ENCODE measurements around the gene FBXL7. TPM values are rescaled to one million over a fixed set of nuclear protein-coding genes. Genes with fewer than 3 reads are reported as not detected.

Gene FBXL7
- polyA plus RNA-seq, 1 donor (not counting 4 experiments of a cell fraction or from before 2014, with no cell fraction given) = 0.22 TPM

DNA sequence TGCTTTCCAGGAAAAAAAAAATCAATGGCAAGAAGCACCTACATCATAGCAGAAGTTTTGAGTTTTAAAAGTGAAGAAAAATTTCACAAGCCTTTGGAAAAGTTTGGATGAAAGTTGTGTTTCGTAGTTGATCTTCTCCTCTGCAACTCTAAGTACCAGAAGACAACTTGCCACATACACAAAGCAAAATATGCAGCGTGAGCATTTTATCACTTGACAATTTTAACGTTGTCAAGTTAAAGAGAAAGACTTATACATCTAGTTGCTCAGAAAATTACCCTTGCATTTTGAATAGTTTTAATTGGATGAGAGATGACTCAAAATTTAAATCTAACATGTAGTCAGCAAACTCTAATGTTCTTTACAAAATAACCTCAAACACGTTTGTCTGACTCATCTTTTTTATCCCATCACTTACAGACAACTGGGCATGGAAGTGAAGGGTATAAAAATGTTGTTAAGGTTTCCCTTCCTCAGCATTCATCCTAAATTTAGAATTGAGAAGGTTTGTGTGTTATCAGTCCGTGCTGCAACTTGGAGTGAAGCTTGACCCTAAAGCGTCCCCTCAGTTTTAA is 466.2 kb downstream of the FBXL7 start:
- no peak for DNase-seq (ENCODE audit: low read depth, low spot score)

DNA sequence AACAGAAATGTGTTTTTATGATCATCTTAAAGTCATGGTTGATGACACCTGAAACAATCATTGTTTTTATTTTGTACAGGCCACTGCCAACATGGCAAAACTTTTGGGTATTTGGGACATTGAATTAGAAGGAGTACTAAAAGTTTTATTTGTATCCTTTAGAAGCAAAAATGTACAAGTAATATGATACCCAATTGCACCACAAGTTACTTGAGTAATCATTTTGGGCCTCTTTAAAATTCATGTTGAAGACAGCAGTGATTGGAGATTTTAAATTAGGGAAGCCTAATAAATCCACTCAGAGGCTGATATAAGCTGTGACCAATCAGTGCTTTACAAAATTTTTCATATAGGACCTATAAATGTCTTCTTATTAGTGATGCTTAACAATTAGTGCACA is 466.7 kb downstream of the FBXL7 start:
- H2AFZ ChIP-seq (ENCODE audit: control insufficient read depth, low read length) = no peak overlapping the region
- no peak overlapping the region for H3K9ac ChIP-seq (ENCODE audit: control insufficient read depth, extremely low read depth, insufficient read depth, low read length)
- no peaks in the 10 kb centered on the region for H3K79me2 ChIP-seq (ENCODE audit: control insufficient read depth, insufficient read depth, low read length)
- H3K9me3 ChIP-seq (ENCODE audit: control insufficient read depth, low read depth, low read length) = no peaks in the 10 kb centered on the region
- dilution Hi-C loops (cut with MboI; ENCODE audit: extremely low pct_ligation_motif_present, low sequenced_read_pairs) = no loop called here
- H3K9me1 ChIP-seq (ENCODE audit: control insufficient read depth, extremely low read depth, insufficient read depth, low read length) = no peaks in the 10 kb centered on the region
- H3K4me1 ChIP-seq (ENCODE audit: control insufficient read depth, extremely low read depth, insufficient read depth, low read length) = no peaks in the 10 kb centered on the region
- no peak overlapping the region for H3K4me3 ChIP-seq (ENCODE audit: control insufficient read depth in 2 of 3, extremely low read depth in 1 of 3, insufficient read depth in 2 of 3, low read depth in 1 of 3, low read length in 3 of 3)
- DNase-seq (ENCODE audit: low read depth, low spot score) (no peak), FAIRE-seq (no peak)
- no peak overlapping the region for H3K4me2 ChIP-seq (ENCODE audit: control insufficient read depth, extremely low read depth, insufficient read depth, low read depth, low read length)
- no peak overlapping the region for H3K27ac ChIP-seq (ENCODE audit: control insufficient read depth, insufficient read depth, low read length)
- TF ChIP-seq, protein P1, sequence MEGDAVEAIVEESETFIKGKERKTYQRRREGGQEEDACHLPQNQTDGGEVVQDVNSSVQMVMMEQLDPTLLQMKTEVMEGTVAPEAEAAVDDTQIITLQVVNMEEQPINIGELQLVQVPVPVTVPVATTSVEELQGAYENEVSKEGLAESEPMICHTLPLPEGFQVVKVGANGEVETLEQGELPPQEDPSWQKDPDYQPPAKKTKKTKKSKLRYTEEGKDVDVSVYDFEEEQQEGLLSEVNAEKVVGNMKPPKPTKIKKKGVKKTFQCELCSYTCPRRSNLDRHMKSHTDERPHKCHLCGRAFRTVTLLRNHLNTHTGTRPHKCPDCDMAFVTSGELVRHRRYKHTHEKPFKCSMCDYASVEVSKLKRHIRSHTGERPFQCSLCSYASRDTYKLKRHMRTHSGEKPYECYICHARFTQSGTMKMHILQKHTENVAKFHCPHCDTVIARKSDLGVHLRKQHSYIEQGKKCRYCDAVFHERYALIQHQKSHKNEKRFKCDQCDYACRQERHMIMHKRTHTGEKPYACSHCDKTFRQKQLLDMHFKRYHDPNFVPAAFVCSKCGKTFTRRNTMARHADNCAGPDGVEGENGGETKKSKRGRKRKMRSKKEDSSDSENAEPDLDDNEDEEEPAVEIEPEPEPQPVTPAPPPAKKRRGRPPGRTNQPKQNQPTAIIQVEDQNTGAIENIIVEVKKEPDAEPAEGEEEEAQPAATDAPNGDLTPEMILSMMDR (optimal IDR thresholded peaks at IDR 0.05 in 1 of 3, IDR thresholded peaks at IDR 0.05 in 1 of 3, conservative IDR thresholded peaks at IDR 0.05 in 1 of 3; ENCODE audit: extremely low read depth in 1 of 3, insufficient read depth in 2 of 3, low read length in 3 of 3) = no peak
- no peak for TF ChIP-seq EZH2 (IDR thresholded peaks at IDR 0.05; ENCODE audit: low read length)
- H4K20me1 ChIP-seq (ENCODE audit: control insufficient read depth, extremely low read depth, insufficient read depth, low read length) = no peaks in the 10 kb centered on the region
- no peaks in the 10 kb centered on the region for H3K36me3 ChIP-seq (ENCODE audit: control insufficient read depth in 2 of 2, extremely low read depth in 1 of 2, insufficient read depth in 2 of 2, low read length in 2 of 2)
- H3K27me3 ChIP-seq (ENCODE audit: control insufficient read depth, extremely low read depth, insufficient read depth, low read length) = no peaks in the 10 kb centered on the region

More for the DNA sequence above, 466.2 kb downstream of the FBXL7 start:
- Histone ChIP-seq H2AFZ (ENCODE audit: control insufficient read depth, low read length) (no peak overlapping the region), H3K36me3 (ENCODE audit: control insufficient read depth in 2 of 2, extremely low read depth in 1 of 2, insufficient read depth in 2 of 2, low read length in 2 of 2) (no peaks in the 10 kb centered on the region), H4K20me1 (ENCODE audit: control insufficient read depth, extremely low read depth, insufficient read depth, low read length) (no peaks in the 10 kb centered on the region), H3K9me1 (ENCODE audit: control insufficient read depth, extremely low read depth, insufficient read depth, low read length) (no peaks in the 10 kb centered on the region), H3K79me2 (ENCODE audit: control insufficient read depth, insufficient read depth, low read length) (no peaks in the 10 kb centered on the region), H3K27ac (ENCODE audit: control insufficient read depth, insufficient read depth, low read length) (no peak overlapping the region), H3K9ac (ENCODE audit: control insufficient read depth, extremely low read depth, insufficient read depth, low read length) (no peak overlapping the region), H3K4me3 (ENCODE audit: control insufficient read depth in 2 of 3, extremely low read depth in 1 of 3, insufficient read depth in 2 of 3, low read depth in 1 of 3, low read length in 3 of 3) (no peak overlapping the region), H3K4me2 (ENCODE audit: control insufficient read depth, extremely low read depth, insufficient read depth, low read depth, low read length) (no peak overlapping the region), H3K9me3 (ENCODE audit: control insufficient read depth, low read depth, low read length) (no peaks in the 10 kb centered on the region), H3K27me3 (ENCODE audit: control insufficient read depth, extremely low read depth, insufficient read depth, low read length) (no peaks in the 10 kb centered on the region), H3K4me1 (ENCODE audit: control insufficient read depth, extremely low read depth, insufficient read depth, low read length) (no peaks in the 10 kb centered on the region)
- dilution Hi-C loops (cut with MboI; ENCODE audit: extremely low pct_ligation_motif_present, low sequenced_read_pairs) = no loop called here
- TF ChIP-seq, protein P1 (optimal IDR thresholded peaks at IDR 0.05 in 1 of 3, IDR thresholded peaks at IDR 0.05 in 1 of 3, conservative IDR thresholded peaks at IDR 0.05 in 1 of 3; ENCODE audit: extremely low read depth in 1 of 3, insufficient read depth in 2 of 3, low read length in 3 of 3) = no peak
- no peak for TF ChIP-seq EZH2 (IDR thresholded peaks at IDR 0.05; ENCODE audit: low read length)
- FAIRE-seq = no peak
